H1 (cell line): ENCODE results near the gene IL1R1. TPM values are rescaled to one million over a fixed set of nuclear protein-coding genes. Genes with fewer than 3 reads are reported as not detected.

ENCODE experiments used
- CTCF ChIA-PET: fragments of 300-600 bp; sonication (Branson Sonifier 250); formaldehyde crosslinking; loops from one replicate; lab custom pipeline; 2021; ENCODE audit not compliant: partially characterized antibody; lab: Charles Lee
- POLR2A ChIA-PET: fragments of 300-600 bp; sonication (Branson Sonifier 250); formaldehyde crosslinking; loops from one replicate; lab custom pipeline; 2021; ENCODE audit warnings: inconsistent platforms; ENCODE audit not compliant: partially characterized antibody; lab: Charles Lee
- DNase-seq, 2 experiments: peaks; one replicate each; pipeline versions ENCODE4 v3.0.0 to v3.0.0-alpha.2; 2010 to 2022; ENCODE audit warnings: low spot score in 2 of 2, low read depth in 1 of 2, mixed read lengths in 1 of 2
- FAIRE-seq: peaks from 2 replicates; lab custom pipeline; 2011; peaks lifted over from hg19 to GRCh38; lab: Jason Lieb, UNC
- H2AFZ ChIP-seq: 2 replicates; pipeline ENCODE4 v1.8.1; 2012; ENCODE audit warnings: low read length, inconsistent platforms
- H2AK5ac ChIP-seq: 2 replicates; pipeline ENCODE4 v1.6.1; 2013; ENCODE audit warnings: low read depth, low read length
- H2BK120ac ChIP-seq: replicated peaks from 2 replicates; pipeline ENCODE3; 2013; ENCODE audit warnings: low read depth, low read length, inconsistent platforms
- H2BK12ac ChIP-seq: 2 replicates; pipeline ENCODE4 v1.6.1; 2013; ENCODE audit warnings: low read depth, low read length
- H2BK15ac ChIP-seq: 2 replicates; pipeline ENCODE4 v1.6.1; 2013; ENCODE audit warnings: low read length
- H2BK20ac ChIP-seq: 2 replicates; pipeline ENCODE4 v1.6.1; 2013; ENCODE audit warnings: low read length
- H2BK5ac ChIP-seq: 2 replicates; pipeline ENCODE4 v1.6.1; 2013; ENCODE audit warnings: low read depth, low read length
- H3K14ac ChIP-seq: 2 replicates; pipeline ENCODE4 v1.6.1; 2013; ENCODE audit warnings: inconsistent platforms; ENCODE audit not compliant: insufficient read length
- H3K18ac ChIP-seq: 2 replicates; pipeline ENCODE4 v1.6.1; 2013; ENCODE audit warnings: low read length; ENCODE audit errors: extremely low read depth
- H3K23ac ChIP-seq: 2 replicates; pipeline ENCODE4 v1.6.1; 2013; ENCODE audit warnings: inconsistent platforms; ENCODE audit not compliant: insufficient read length
- H3K23me2 ChIP-seq: 2 replicates; pipeline ENCODE4 v1.6.1; 2013; ENCODE audit warnings: low read depth, low read length
- H3K27ac ChIP-seq: 2 replicates; pipeline ENCODE4 v1.6.1; 2011; ENCODE audit warnings: low read depth, low read length, inconsistent platforms
- H3K27me3 ChIP-seq, 4 experiments: replicated peaks in 1 of 4; 1 replicate in 1 of 4; 2 replicates in 3 of 4; pipeline versions ENCODE4 v1.6.1 to v1.8.1; 2011 to 2013; ENCODE audit warnings: low read length in 3 of 4, mild to moderate bottlenecking in 3 of 4, inconsistent platforms in 2 of 4, mixed read lengths in 2 of 4, moderate library complexity in 1 of 4; ENCODE audit not compliant: control insufficient read depth in 3 of 4, insufficient read depth in 3 of 4; ENCODE audit errors: extremely low read depth in 1 of 4
- H3K36me3 ChIP-seq, 4 experiments: 2 replicates each; pipeline versions ENCODE4 v1.6.1 to v1.8.1; 2011 to 2013; ENCODE audit warnings: mild to moderate bottlenecking in 4 of 4, low read length in 3 of 4, moderate library complexity in 2 of 4, control low read depth in 1 of 4, inconsistent platforms in 1 of 4; ENCODE audit not compliant: insufficient read depth in 4 of 4, control insufficient read depth in 2 of 4
- H3K4ac ChIP-seq: replicated peaks from 2 replicates; pipeline ENCODE3; 2013; ENCODE audit warnings: low read length, low read depth, mixed read lengths, inconsistent platforms; ENCODE audit not compliant: insufficient read length
- H3K4me1 ChIP-seq, 4 experiments: replicated peaks in 1 of 4; 1 replicate in 1 of 4; 2 replicates in 3 of 4; pipeline versions ENCODE4 v1.6.1 to v1.8.1; 2011 to 2013; ENCODE audit warnings: low read length in 3 of 4, inconsistent platforms in 2 of 4, mixed read lengths in 1 of 4; ENCODE audit not compliant: insufficient read depth in 4 of 4, control insufficient read depth in 3 of 4
- H3K4me2 ChIP-seq, 2 experiments: 2 replicates each; pipeline versions ENCODE4 v1.6.1 to v1.8.1; 2011 to 2013; ENCODE audit warnings: low read depth in 2 of 2, low read length in 2 of 2, control low read depth in 1 of 2, inconsistent platforms in 1 of 2, mild to moderate bottlenecking in 1 of 2; ENCODE audit not compliant: insufficient read depth in 1 of 2
- H3K4me3 ChIP-seq, 4 experiments: fragments of 200-600, 300-600 bp in 1 of 4; sonication (generic), shearing (Covaris generic), sonication (Bioruptor Twin) in 1 of 4; 2 replicates each; pipeline versions ENCODE4 v1.5.1 to v1.8.1; 2011 to 2016; ENCODE audit warnings: low read length in 4 of 4, low read depth in 3 of 4, control low read depth in 2 of 4, inconsistent platforms in 2 of 4, mild to moderate bottlenecking in 2 of 4, mixed read lengths in 1 of 4, moderate library complexity in 1 of 4; ENCODE audit not compliant: insufficient read depth in 2 of 4; ENCODE audit errors: extremely low read depth in 1 of 4
- H3K56ac ChIP-seq: replicated peaks from 2 replicates; pipeline ENCODE3; 2013; ENCODE audit warnings: low read depth, mild to moderate bottlenecking, mixed read lengths, low read length, inconsistent platforms; ENCODE audit not compliant: insufficient read length
- H3K79me1 ChIP-seq: 2 replicates; pipeline ENCODE4 v1.6.1; 2013; ENCODE audit warnings: low read depth, low read length, control low read depth
- H3K79me2 ChIP-seq, 2 experiments: 2 replicates each; pipeline versions ENCODE4 v1.6.1 to v1.8.1; 2012 to 2013; ENCODE audit warnings: low read length in 2 of 2, mild to moderate bottlenecking in 2 of 2, inconsistent platforms in 1 of 2; ENCODE audit not compliant: insufficient read depth in 2 of 2, control insufficient read depth in 1 of 2
- H3K9ac ChIP-seq, 4 experiments: replicated peaks in 1 of 4; 1 replicate in 1 of 4; 2 replicates in 3 of 4; pipeline versions ENCODE4 v1.6.1 to v1.8.1; 2011 to 2013; ENCODE audit warnings: low read depth in 3 of 4, low read length in 3 of 4, control low read depth in 2 of 4, mild to moderate bottlenecking in 2 of 4, moderate library complexity in 2 of 4, inconsistent platforms in 1 of 4; ENCODE audit errors: extremely low read depth in 1 of 4
- H3K9me3 ChIP-seq, 2 experiments: 2 replicates each; pipeline versions ENCODE4 v1.6.1 to v1.8.1; 2012 to 2013; ENCODE audit warnings: mild to moderate bottlenecking in 2 of 2, moderate library complexity in 2 of 2, control low read depth in 1 of 2, inconsistent platforms in 1 of 2, low read depth in 1 of 2, low read length in 1 of 2, mixed read lengths in 1 of 2; ENCODE audit not compliant: insufficient read depth in 2 of 2
- H4K20me1 ChIP-seq, 2 experiments: replicated peaks in 1 of 2; 2 replicates each; pipeline versions ENCODE3 to v1.8.1; 2011 to 2013; ENCODE audit warnings: inconsistent platforms in 2 of 2, low read length in 2 of 2, mild to moderate bottlenecking in 1 of 2; ENCODE audit not compliant: insufficient read depth in 2 of 2, control insufficient read depth in 1 of 2
- H4K5ac ChIP-seq: 2 replicates; pipeline ENCODE4 v1.6.1; 2013; ENCODE audit warnings: low read length, low read depth, mixed read lengths, inconsistent platforms; ENCODE audit not compliant: insufficient read length
- H4K8ac ChIP-seq: 2 replicates; pipeline ENCODE4 v1.8.0; 2013; ENCODE audit warnings: mild to moderate bottlenecking, moderate library complexity, low read length, inconsistent platforms; ENCODE audit not compliant: insufficient read depth; ENCODE audit errors: extremely low read depth
- H4K91ac ChIP-seq: replicated peaks from 2 replicates; pipeline ENCODE3; 2013; ENCODE audit warnings: low read length, mixed read lengths, inconsistent platforms; ENCODE audit not compliant: insufficient read length
- EP300 ChIP-seq, 2 experiments: IDR thresholded peaks; 1 replicate in 1 of 2; 2 replicates in 1 of 2; pipeline ENCODE4 v1.6.1; 2011 to 2012; ENCODE audit warnings: low read depth in 2 of 2, low read length in 2 of 2, mild to moderate bottlenecking in 2 of 2, borderline replicate concordance in 1 of 2, inconsistent platforms in 1 of 2, moderate library complexity in 1 of 2
- WGBS, 2 experiments: shearing (Covaris generic) in 1 of 2; methylation state at CpG; one replicate each; pipeline versions ENCODE4 v1.1.6 to v1.1.7; 2013 to 2015; ENCODE audit warnings: low lambda C conversion rate in 2 of 2, mixed read lengths in 2 of 2, inconsistent platforms in 1 of 2, low coverage in 1 of 2, missing lambda C conversion rate in 1 of 2; ENCODE audit not compliant: insufficient replicate concordance in 2 of 2, insufficient coverage in 1 of 2, insufficient read length in 1 of 2; ENCODE audit errors: extremely low coverage in 1 of 2, missing lambda C conversion rate in 1 of 2; 5-methylcytosine and 5-hydroxymethylcytosine counted together
- polyA plus RNA-seq, 7 experiments: library from polyadenylated mRNA; depleted of rRNA in 3 of 7; stranded (reverse) in 5 of 7; unstranded in 2 of 7; fragments of >200 nt in 5 of 7; fragments of 200-250 nt in 2 of 7; gene quantifications; 1 replicate in 5 of 7; 2 replicates in 1 of 7; 4 replicates in 1 of 7; pipeline versions ENCODE4 v1.2.1 to v1.2.3, GENCODE V29; 2011 to 2013; ENCODE audit warnings: missing spikeins in 2 of 7, mixed read lengths in 2 of 7
- total RNA-seq: library from RNA; stranded (reverse); fragmentation: NEBNext Ultra II Directional; extraction: Animal tissue kit (Norgen Biotek cat#: 25700); gene quantifications from 2 replicates; pipeline ENCODE4 v1.2.1, GENCODE V29; 2021

Gene IL1R1
- total and polyA plus RNA-seq, 2 of the 8 experiments (the other 6 are each of a cell fraction or from before 2014, with no cell fraction given), result 0.34 to 0.47 TPM

DNA sequence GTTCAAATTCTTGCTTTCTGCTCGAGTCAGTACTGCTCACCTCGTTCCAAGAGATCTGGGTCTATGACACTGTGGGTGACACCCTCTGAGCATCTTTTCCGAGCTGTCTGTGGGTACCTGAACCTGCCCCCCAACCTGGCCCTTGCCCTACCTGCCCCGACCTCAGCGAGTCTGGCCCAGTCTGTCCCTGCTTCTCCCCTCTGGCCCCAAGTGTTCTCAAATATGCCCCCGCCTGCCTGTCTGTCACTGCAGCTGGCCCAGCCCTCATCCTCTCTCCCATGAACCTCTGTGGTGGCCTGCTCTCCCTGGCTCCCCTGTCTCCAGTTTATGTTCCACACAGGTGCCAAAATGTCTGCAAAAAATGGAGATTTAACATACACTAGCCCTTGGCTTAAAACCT lies 11.8 kb downstream of the IL1R1 start:
- H3K9ac ChIP-seq, result no peak overlapping the region
- H3K79me1 ChIP-seq, result no peaks in the 10 kb centered on the region
- H3K4me1 ChIP-seq, result peaks cover 0 to 4% (median 0%) of the 10 kb centered on the region in 4 experiments; a peak in 1 of 7 replicates
- no peak overlapping the region for H4K8ac ChIP-seq
- no peak for TF ChIP-seq EP300 (IDR thresholded peaks at IDR 0.05; ENCODE audit: borderline replicate concordance in 1 of 2, low read depth in 2 of 2, low read length in 2 of 2)
- H4K20me1 ChIP-seq, result no peaks in the 10 kb centered on the region
- 96% methylated on average over 6 of the region's 6 CpGs; no CpG with 5 or more reads in 1 of the 2 experiments for WGBS, 2 experiments
- H3K9me3 ChIP-seq, result no peaks in the 10 kb centered on the region
- H3K56ac ChIP-seq, result no peak overlapping the region
- no peak overlapping the region for H3K4ac ChIP-seq
- no peak overlapping the region for H2BK20ac ChIP-seq
- ChIA-PET POLR2A (no interaction called here), CTCF (no interaction called here)
- no peaks in the 10 kb centered on the region; the same call in 1 of the 2 replicates for H3K23me2 ChIP-seq
- no peak overlapping the region for H4K5ac ChIP-seq
- FAIRE-seq (no peak), DNase-seq (no peak)
- H2BK5ac ChIP-seq, result no peak overlapping the region
- H2BK120ac ChIP-seq, result no peak overlapping the region
- no peak overlapping the region for H3K27ac ChIP-seq
- no peak overlapping the region for H2AK5ac ChIP-seq
- H3K18ac ChIP-seq, result no peak overlapping the region
- no peak overlapping the region for H2BK15ac ChIP-seq
- H3K36me3 ChIP-seq, result no peaks in the 10 kb centered on the region
- H3K4me3 ChIP-seq, result no peak overlapping the region
- H3K23ac ChIP-seq, result no peak overlapping the region
- no peak overlapping the region for H3K4me2 ChIP-seq
- H2BK12ac ChIP-seq, result no peak overlapping the region
- H3K14ac ChIP-seq, result no peak overlapping the region
- H3K27me3 ChIP-seq, result no peaks in the 10 kb centered on the region
- no peak overlapping the region for H2AFZ ChIP-seq
- no peak overlapping the region for H4K91ac ChIP-seq
- no peaks in the 10 kb centered on the region for H3K79me2 ChIP-seq
